Measurements from ENCODE around the gene RLN1.
A peak's percentile ranks its signal among the peaks of the same experiment; 100 is the strongest.
"Not testable (repeated sequence)": the region's sequence is repeated elsewhere in the genome, so short reads cannot be mapped to it uniquely, and the experiment has no call there.

RLN1 gene

GRCh38 chr9:5338992-5339981 is at the start of gene RLN1:
Gene RLN1 (minus strand): TSS chr9:5339876. CDS start chr9:5339746, 130 bp downstream.
- DNase-seq = not testable (repeated sequence)

- DNase-seq = no peak
Measured at GRCh38 chr9:5389109-5389732, 49.5 kb upstream of the RLN1 start.

DNA sequence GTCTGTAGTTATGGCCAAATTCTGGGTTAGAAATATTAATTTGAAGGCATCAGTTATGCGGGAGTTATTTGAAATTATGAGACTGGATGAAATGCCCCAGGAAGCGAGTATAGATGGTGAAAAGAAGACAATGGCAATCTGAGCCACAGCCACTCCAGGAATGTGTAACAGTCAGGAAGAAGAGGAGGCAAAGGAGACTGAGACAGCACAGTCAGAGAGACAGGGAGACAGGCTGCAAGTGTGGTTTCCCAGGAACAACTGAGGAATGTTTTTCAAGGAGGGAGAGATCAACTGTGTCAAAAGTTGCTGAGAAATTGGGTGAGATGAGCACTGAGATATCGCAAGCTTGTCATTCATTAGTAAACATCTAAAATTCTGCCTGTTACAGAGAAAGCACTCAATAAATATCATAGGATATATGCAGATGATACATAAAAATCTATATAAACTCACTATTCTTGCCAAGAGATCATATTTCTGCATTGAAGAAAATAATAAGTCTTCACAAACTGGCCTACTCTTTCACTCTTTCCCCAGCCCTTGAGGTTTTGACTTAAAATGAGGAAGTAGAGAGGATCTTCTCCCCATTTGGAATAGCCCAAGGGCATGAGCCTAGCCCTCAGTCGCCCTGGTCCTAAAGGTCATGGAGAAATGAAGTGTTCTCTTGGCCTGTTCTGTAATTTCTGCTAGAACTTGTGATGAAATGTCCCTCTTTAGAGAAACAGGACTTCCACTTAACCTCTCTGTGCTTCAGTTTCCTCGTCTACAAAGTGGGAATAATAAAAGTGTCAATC is 48.5 kb upstream of the RLN1 start:
- DNase-seq = no peak

DNA sequence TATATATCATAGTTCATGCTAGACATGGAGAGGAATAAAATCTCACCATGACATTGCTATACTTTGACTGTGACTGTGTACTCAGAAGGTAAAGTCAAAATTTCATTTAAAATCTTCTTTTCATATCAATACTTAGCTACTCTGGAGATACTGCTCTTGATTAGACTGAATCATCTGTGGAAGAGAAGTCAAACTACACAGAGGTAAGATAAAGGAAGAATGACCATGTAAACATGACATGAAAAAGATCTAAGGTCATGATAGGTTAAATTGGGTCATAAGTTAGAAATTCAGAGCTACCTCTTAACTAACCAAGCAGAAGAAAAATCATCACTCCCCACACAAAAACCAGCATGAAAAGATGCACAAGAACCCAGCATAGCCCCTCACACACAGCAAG is 44.8 kb upstream of the RLN1 start:
- no peak for DNase-seq

DNA sequence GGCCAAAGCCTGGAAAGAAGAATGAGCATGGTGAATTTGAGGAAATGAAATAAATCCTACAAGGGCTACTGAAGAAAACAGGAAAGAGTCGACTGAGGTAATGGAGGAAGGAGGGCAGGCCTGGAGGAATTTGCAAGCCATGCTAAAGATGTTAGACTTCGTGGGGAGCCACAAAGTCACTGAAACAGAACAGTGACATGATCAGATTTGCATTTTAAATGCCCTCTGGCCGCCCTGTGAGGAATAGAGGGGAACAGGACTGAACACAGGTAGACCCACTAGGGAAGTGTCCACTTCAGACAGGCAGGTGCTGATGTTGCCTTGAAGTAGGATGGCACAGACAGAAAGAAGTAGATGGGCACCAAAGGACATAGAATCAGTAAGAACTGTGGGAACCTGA is 42.8 kb upstream of the RLN1 start:
- no peak for DNase-seq

DNA sequence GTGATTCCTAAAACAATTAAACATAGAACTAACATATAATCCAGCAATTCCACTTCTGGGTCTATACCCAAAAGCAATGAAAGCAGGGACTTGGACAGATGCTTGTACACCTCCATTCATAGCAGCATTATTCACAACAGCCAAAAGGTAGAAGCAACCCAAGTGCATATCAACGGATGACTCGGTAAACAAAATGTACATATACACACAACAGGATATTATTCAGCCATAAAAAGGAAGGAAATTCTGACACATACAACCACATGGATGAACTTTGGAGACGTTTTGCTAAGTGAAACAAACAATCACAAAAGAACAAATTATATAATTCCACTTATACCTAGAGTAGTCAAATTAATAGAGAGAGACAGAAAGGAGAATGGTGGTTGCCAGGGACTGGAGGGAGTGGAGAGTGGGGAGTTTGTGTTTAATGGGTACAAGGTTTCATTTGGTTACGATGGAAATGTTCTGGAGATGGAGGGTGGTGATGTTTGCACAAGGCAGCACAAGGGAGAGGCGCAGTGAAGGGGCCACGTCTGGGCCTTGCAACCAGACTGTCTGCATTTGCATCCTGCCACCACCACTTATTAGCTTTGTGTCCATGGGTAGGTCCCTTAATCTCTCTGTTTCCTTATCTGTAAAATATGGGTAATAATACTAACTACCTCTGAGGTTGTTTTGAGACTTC is 36.3 kb upstream of the RLN1 start:
- DNase-seq = no peak

DNA sequence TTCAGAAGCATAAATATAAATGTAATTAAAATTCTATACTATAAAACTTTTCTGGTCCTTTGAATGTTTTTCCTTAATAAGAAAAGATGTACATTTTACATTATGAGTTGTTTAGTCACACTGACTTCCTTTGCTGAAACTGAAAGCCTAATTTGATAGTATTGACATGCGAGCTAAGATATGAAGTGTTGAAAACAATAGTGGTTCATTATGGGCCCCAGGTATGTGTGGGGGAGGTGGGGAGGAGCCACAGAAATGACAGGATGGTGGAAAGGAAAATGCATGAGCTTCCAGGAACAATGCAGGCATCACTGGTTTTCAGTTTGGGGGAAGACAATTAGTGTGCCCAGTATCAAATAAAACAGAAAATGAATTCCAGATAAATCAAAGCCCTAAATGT is 35.4 kb upstream of the RLN1 start:
- DNase-seq = no peak

- no peak for DNase-seq
Measured at GRCh38 chr9:5364294-5365024, 24.8 kb upstream of the RLN1 start.

GRCh38 chr9:5361326-5362010 is 21.8 kb upstream of the RLN1 start:
- DNase-seq = no peak

DNA sequence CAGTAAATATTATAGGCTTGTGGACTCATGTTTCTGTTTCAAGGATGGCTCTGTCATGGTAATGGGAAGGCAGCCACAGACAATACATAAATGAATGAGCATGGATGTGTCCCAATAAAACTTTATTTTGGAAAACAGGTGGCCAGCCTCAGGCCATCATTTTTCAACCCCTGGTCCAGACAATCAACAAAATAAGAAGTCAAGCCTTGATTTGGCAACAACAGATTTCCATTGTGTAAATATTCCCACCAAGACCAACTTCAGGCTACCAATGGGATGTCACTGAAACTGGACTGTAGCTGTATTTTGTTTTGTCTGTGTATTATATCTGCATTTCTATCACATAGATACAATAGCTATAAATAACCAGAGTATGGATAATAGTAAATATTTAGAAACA is 20.7 kb upstream of the RLN1 start:
- DNase-seq = no peak

- no peak for DNase-seq
Measured at GRCh38 chr9:5357431-5358105, 17.9 kb upstream of the RLN1 start.

- no peak for DNase-seq
Measured at GRCh38 chr9:5355817-5356216, 16.1 kb upstream of the RLN1 start.

DNA sequence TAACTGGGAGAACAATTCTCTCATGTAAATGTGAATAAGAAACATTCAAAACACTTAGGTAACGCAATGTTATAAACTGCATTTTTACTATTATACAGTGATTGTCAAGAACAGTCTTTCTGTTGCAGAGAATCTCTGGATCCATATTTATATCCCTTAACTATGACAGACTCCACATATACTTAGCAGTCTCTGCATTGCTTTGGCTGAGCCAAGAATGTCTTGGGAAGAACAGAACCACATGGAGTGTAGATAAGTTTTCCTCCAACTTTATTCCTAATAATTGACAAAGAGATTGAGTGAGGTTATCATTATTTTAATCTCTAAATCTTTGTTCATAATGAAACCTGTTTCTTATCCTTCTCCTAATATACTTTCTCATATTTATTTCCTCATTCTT is 15.6 kb upstream of the RLN1 start:
- DNase-seq = no peak

GRCh38 chr9:5354184-5354583 is 14.5 kb upstream of the RLN1 start:
- DNase-seq = no peak

- no peak for DNase-seq
Measured at GRCh38 chr9:5352637-5353248, 13.1 kb upstream of the RLN1 start.

- no peak for DNase-seq
Measured at GRCh38 chr9:5336688-5337087, 3.0 kb downstream of the RLN1 start.

DNA sequence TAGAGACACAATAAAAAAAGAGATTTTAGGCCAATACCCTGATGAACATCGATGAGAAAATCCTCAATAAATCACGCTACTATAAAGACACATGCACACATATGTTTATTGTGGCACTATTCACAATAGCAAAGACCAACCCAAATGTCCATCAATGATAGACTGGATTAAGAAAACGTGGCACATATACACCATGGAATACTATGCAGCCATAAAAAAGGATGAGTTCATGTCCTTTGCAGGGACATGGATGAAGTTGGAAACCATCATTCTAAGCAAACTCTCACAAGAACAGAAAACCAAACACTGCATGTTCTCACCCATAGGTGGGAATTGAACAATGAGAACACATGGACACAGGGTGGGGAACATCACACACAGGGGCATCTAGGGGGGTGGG is 8.4 kb downstream of the RLN1 start:
- not testable (repeated sequence) for DNase-seq

DNA sequence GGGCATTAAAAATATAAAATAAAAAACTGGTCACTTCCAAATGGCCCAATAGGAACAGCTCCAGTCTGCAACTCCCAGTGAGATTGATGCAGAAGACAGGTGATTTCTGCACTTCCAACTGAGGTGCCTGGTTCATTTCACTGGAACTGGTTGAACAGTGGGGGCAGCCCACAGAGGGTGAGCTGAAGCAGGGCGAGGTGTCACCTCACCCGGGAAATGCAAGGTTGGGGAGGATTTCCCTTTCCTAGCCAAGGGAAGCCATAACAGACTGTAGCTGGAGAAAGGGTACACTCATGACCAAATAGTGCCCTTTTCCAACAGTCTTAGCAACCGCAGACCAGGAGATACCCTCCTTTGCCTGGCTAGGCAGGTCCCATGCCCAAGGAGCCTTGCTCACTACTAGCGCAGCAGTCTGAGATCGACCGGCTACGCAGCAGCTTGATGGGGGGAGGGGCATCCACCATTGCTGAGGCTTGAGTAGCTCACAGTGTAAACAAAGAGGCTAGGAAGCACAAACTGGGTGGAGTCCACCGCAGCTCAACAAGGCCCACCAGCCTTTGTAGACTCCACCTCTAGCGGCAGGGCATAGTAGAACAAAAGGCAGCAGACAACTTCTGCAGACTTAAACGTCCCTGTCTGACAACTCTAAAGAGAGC is 12.7 kb downstream of the RLN1 start:
- peak; percentile 6 for DNase-seq

DNA sequence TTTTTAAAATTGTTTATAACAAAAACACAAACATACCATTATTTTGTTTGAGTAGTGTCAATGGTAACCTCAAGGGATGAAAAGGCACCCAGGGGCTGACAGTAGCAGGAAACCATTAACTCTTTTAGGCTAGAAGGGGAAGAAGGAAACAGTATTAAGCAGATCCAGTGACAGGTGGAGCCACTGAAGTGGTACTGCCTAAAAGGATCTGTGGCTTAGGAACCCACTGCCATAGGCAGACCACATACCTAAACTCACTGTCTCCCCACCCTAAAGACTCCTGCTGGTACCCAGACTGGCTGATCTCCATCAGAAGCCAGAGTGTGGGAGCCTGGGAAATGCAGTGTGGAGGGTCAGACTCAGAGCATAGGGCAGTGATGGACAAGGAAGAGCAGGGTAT is 13.5 kb downstream of the RLN1 start:
- no peak for DNase-seq

DNA sequence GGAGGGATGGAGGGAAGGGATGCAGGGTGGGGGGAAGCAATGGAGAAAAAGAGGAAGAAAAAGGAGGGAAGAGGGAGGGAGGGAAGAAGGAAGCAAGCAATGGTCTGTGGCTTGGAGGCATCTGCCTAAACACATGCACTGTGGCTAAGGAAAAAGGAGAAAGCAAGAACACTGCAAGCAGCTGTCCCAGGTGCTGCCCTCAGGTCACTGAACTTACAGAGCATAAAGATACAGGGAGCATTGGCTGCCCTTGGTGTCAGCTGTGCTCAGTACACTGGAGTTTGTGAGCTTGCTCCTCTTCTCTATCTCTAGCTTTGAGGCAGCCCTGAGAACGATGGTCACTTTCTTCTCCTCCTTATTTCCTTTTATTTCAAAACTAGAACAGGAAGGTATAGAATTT is 18.1 kb downstream of the RLN1 start:
- not testable (repeated sequence) for DNase-seq

Data from NCI-H2029 (cell line).